ENCODE measurements around the gene ACBD6. TPM values are rescaled to one million over a fixed set of nuclear protein-coding genes. Genes with fewer than 3 reads are reported as not detected.

ACBD6 gene
- total RNA-seq, 1 donor from 2014 or later: 20.5 TPM

DNA sequence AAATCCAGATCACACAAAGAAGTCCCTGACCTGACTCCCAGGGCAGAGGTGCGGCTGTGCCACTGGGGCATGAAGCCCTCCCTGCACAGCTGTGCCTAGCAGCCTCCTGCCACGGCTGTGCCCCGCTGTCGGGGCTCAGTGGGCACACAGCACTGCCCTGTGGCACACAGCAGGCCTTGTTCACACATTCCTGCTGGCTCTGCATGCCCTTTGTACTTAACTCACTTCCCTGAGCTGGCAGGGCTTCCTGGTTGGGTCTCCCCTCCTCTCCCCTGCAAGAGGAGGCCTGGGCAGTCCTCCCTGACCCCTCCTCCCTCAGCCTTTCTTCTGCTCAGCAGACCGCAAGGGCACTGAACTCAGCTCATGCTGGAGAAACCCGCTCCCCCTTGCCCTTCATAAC, 257.5 kb downstream of the ACBD6 start:
- DNase-seq: no peak
- intact Hi-C loops (cut with micrococcal nuclease): no loop called here
- ATAC-seq: no peak

DNA sequence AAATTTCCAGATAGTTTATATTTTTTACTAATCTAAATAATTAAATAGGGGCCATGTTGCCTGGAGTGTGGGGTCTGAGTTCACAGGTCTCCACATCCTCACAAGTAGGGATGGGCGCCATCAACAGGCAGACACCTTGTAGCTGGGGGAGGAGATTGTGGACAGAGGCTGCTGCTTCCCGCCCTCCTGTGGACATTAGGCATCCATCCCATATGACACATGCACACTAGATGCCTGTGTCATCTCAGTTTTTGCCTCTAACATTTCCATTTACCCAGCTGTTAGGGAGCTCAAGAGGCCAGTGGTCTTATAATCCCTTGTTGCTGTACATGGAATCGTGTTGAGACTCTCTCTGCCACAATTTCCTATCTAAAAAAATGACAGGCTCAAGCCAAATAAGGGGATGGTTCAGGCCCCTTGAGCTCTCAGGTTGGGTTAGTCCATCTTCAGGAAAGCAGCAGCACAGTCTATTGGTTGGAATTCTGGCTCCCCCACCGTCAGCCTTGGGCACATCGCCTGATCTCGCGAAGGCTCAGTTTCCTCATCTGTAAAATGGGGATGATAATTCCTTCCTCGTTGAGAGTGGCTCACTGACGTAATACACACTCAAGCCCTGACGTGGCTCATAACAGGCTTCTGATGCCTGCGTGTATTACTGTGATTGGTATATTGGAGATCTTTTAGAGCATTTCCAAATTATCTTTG, 258.7 kb downstream of the ACBD6 start:
- DNase-seq (no peak), ATAC-seq (no peak)
- intact Hi-C loops (cut with micrococcal nuclease): no loop called here

DNA sequence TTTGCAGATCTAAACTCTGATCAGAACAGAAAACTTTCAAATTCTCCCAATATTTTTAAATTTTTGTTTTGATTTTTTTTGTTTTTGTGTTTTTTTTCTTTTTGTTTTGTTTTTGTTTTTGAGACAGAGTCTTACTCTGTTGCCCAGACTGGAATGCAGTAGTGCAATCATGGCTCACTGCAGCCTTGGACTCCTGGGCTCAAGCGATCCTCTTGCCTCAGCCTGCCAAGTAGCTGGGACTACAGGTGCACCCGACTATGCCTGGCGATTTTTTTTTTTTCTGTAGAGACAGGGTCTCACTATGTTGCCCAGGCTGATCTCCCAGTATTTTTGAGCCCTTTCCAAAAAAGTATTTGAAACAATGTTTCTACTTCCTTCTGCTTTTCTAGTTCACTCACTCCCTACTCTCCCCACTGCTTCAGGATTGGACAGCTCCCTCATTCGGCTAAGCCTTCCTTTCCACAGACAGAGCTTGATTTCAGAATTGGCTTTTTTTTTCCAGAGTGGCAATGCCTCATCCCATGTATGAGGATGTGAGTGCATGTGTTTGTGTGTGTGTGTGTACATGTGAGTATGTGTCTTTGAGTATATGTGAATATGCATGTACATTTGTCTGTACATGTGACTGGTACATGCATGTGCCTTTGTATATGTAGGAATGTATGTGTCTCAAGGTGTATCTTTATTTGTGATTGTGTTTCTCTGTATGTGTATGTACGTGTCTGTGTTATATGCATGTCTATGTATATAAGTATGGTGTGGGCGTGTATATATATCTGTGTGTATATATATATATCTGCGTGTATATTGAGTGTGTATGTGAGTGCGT, 260.4 kb downstream of the ACBD6 start:
- ATAC-seq (no peak), DNase-seq (no peak)
- intact Hi-C loops (cut with micrococcal nuclease): no loop called here

DNA sequence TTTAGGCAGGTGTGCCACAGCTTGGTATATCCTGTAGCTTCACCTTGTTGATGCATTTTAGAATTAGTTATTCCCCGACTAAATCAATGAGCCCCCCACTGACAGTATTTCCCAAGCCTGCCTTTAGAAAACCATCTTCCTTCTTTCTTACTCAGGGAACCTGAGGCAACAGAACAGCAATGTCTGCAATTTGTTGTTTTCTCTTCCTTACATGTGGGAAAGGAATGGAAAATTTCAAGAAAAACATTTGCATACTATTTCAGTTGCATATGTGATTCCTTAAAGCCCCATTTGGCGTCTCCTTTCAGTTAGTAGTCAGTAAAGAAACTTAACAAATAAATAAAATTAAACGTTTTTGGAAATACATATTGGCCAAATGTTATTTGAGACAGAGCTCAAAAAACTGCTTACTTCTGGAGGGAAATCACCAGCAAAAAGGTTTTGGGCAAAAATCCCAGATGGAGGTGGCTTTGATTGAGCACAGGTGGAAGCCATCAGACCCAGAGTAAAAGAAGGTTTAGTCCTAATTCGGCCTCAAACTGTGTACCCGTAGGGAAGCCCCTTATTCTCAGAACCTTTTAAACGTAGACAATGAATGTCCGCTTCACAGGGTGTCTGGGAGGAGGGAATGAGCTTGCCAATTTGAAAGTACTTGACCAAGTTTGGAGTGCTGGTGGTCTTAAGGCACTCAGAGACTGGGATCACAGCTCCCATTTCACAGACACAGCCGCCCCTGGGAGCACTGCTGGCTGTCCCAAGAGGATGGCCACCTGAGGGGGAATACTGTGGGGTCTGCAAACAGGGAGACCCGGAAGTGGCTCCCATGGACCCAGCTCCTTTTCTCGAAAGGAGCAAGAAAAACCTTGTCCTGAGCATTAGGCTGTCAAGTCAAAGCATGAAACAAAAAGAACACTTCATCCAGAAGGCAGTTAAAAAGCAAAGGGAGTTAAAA, 263.0 kb downstream of the ACBD6 start:
- DNase-seq: no peak
- intact Hi-C loops (cut with micrococcal nuclease): no loop called here
- ATAC-seq: no peak

DNA sequence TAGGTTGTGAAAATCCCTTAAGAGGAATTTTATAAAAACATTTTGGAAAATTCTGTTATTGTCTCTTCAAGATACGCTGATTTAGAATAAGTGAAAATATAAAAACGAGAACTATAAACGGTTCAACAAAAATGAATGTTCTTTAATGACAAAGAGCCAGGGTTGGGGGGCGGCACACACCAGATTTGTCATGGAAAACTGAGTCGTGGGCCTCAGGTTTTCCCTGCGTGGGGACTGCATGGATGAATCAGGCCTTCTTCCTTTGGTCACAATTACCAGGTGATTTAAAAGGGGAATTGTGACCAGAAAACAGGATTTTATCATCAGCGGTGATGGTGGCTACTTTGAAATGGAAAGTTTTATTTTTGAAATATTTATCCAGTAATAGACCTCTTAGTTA, 263.7 kb downstream of the ACBD6 start:
- no peak for ATAC-seq

More for the DNA sequence above, 263.7 kb downstream of the ACBD6 start:
- intact Hi-C loops (cut with micrococcal nuclease): no loop called here
- no peak for DNase-seq

Small RNA genes within 50 kb of the gene (microRNA-seq; reads per million reads assigned to microRNA genes)
- gene MIR3121 (ENCODE audit: borderline number of aligned reads): not detected

Other genes starting within 250 kb of the ACBD6 start
- 1.5 TPM for gene OVAAL, start 56.4 kb upstream of the ACBD6 start, total RNA-seq
- 43.8 TPM for gene XPR1, start 129.4 kb upstream of the ACBD6 start, total RNA-seq